Hematopoietic multipotent progenitor cell (in vitro differentiated cells): ENCODE measurements around the gene ABO. TPM values are rescaled to one million over a fixed set of nuclear protein-coding genes. Genes with fewer than 3 reads are reported as not detected.
"Not testable (repeated sequence)": the region's sequence is repeated elsewhere in the genome, so short reads cannot be mapped to it uniquely, and the experiment has no call there.

Experiments
- DNase-seq, 3 donors: peaks; one replicate each; pipeline ENCODE4 v3.0.0-alpha.2; 2011 to 2015; ENCODE audit warnings: low read depth in 2 of 3, low spot score in 2 of 3
- total RNA-seq: library from RNA; depleted of rRNA; stranded (reverse); fragments of >200 nt; gene quantifications from one replicate; pipeline ENCODE4 v1.2.3, GENCODE V29; 2012

ABO gene
- total RNA-seq, 1 donor, result 26.7 TPM

DNA sequence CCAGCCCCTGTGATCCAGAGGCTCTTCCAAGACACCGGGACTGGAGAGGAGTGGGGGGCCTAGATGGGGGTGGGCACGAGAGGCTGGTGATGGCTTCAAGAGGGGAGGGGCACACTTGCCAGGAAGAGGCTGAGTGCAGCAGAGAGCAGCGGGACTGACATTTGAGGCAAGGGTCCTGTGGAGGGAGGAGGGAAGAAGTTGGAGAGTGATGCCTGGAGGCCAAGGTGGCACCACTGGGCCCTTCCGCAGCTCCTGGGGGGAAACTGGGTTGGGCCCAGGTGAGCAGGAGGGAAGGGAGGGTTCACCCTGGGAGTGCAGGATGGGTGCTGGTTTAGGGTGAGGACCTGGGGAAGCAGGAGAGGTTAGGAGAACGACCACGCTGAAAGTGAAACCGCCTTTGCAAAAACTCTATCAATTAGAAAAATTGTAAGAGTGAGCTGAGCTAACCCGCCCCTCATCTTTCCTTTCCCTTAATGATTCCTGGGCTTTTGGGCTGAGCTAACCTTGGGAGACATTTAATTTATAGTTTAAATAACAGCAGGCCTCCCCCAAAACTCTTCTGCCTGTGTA lies 26.2 kb downstream of the ABO start:
- DNase-seq, result no peak

DNA sequence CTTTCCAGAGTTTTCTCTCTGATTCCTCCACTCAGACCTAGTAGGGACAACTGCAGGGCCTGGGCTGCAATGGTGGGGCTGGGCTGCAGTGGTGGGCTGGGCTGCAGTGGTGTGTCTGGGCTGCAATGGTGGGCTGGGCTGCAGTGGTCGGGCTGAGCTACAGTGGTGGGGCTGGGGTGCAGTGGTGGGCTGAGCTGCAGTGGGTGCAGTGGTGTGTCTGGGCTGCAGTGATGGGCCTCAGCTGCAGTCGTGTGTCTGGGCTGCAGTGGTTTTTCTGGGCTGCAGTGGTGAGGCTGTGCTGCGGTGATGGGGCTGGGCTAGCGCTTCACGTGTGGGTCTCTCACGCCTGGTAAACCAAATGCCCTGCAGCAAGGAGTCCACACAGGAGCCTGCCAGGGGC lies 27.4 kb downstream of the ABO start:
- no peak for DNase-seq

DNA sequence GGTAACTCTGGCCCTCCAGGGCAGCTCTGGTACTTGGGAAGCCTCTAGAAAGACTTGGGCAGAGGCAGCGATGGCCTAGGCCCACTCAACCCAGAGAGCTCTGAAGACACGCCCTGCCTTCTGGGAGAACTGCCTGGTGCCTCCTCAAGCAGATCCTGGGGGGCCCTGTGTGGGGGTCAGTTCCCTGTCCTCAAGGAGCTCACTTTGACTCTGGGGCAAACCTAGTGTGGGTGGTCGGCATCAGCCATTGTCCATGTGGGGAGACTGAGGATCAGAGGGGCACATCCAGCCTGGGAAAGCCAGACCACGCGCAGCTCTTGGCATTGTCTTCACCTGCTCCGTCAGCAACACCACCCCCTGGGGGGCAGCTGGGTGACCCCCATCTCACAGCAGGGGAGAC lies 28.0 kb downstream of the ABO start:
- DNase-seq, result no peak

DNA sequence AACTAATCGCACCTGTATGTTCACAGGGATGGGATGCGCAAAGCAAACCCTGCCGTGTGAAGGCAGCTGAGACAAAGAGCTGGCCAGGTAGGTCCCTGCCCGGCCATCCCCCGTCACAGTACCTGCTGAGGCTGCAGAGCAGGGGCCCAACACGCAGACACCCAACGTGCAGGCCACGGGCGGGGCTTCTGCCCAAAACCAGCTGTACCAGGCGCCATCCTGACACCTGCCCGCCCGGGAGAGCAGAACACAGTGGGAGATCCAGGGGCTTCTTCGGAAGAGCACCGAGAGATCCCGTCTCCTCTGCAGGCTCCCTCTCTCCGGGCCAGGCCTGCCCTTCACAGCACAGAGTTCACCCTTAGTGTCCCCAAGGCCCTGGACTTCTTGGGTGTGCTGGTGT lies 28.4 kb downstream of the ABO start:
- no peak for DNase-seq

DNA sequence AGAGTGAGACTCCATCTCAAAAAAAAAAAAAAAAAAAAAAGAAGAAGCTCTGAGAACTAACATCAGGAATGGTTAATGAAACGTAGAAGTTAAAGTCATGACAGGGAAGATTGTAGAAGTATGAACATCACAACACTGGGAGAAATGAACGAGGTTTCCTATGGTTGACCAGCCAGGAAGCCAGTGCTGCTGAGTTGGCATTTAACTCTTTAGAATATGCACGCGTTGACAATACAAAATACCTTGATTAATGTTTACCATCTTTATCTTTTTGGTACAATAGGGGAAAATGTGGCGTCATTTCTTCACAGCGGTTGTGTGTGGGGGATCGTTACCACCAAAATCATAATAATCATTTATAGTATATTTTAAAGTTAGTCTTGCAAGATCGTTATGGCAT lies 32.0 kb downstream of the ABO start:
- peak in 2 of 3 donors; percentile 24 to 58 for DNase-seq

DNA sequence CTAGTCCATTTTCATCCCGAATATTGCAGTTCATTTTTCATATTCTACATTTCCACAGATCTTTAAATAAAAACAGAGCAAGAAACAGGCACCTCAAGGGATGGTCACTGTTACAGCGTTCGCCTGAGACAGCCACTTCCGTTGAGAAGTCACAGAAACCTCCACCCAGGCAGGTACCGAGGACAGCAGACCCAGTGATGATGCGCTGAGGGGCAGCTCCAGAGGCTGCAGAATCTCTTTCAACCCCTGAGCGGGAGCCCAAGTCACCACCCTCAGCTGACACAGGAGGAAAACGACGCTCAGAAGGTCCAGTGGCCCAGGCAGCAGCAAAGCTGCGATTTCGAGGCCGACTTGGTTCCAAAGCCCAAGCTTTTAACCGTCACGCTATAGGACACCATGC lies 32.8 kb downstream of the ABO start:
- DNase-seq, result no peak

DNA sequence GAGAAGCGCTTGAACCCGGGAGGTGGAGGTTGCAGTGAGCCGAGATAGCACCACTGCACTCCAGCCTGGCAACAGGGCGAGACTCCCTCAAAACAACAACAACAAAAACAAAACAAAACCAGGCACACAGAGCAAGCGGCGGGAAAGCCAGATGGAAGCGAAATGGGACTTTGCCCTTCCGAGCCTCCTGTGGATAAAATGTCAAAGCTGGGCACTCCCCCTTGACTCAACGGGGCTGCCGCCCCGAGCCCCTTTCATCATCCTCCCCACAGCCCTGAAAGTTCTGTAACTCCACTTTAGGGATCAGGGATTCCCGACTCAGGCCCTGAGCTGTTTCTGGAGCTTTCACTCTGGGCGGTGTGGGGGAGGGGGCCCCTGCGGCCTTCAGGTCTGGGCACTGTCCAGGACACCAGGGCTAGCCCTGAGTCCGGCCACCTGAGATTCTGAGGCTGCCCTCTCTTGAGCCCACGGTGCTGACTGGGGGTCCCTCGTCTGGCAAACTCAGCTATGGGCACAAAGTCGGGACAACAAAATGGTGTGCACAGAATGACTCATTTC lies 35.4 kb downstream of the ABO start:
- no peak for DNase-seq

DNA sequence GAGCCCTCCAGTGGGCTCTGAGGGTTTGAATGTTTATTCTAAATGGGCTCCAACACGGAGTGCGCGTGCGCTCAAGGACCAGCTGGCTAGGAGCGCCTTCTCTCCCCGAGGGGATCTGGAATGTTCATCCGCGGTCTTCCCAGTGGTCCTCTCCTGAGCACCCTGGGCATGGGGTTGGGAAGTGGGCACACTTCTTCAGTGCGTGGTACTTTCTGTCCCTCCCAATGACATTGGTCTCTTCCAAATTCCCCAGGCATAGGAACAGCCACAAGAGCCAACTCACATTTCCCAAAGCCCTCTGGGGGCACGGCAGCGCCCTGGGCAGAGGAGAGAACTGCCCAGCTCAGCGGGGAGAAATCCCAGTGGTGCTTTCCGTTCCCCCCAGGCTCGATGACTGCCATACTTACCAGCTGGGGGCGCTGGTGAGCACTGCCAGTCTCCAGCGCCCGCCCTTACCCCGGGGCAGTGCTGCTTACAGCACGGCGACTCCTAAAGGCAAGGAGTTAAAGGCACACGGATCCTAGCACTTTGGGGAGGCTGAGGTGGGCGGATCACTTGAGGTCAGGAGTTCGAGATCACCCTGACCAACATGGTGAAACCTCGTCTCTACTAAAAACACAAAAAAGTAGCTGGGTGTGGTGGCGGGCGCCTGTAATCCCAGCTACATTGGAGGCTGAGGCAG lies 36.0 kb downstream of the ABO start:
- peak; percentile 42 to 90 (median 89) for DNase-seq

DNA sequence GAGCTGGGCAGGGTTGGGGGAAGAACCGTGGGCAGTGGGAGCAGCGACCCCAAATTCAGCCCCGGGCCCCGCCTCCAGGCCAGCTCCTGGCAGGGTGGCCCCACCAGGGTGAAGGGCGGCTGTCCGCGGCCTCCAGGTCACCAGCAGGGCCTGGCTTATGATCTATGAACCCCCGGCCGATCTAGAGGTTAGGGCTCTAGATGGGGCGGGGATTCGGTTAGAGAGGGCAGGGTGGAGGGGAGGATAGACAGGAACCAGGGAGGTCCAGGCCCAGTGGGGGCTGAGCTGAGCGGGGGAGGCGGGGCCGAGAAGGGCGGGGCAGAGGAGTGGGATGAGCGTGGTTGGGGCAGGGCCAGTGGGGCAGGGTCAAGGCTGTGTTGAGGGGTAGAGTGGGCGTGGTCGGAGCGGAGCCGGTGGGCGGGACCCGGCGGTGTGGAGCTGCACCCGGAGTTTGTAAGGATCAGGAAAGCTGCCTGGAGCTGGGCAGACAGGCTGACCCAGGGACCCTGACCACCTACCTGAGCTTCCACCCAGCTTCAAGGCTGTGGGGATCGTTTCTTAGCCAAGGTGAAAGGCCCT lies 36.6 kb downstream of the ABO start:
- peak in 2 of 3 donors; percentile 91 to 92 for DNase-seq

DNA sequence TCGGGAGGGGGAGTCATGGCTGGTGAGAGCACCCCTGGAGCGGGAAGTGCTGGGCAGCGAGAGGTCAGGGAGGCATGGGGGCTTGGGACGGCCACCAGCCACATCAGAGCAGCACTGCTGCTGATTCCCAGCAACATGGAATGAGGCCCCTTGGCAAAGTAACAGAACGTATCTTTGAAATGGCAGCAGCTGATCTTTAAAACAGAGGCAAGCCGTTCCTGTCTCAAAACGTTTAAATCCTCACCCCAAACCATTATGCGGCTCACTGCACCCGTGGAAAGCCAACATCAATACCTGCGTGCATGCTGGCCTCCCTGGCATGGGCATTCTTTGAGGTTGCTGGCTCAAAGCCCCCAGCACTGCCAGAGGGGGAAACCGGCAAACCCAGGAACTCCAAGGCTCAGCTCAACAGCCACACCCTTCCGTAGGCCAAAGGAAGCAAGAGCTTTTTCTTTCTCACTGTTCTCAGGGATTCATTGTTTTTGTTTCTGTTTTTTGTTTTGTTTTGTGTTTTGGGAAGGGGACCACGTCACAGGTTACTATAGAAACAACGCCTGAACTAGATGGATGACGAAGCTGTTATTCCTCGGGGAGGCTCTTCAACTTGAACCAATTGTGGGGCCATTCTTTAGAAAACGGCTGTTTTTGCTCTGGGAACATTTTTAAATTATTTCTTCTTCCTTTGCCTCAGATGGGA lies 37.8 kb downstream of the ABO start:
- no peak for DNase-seq

DNA sequence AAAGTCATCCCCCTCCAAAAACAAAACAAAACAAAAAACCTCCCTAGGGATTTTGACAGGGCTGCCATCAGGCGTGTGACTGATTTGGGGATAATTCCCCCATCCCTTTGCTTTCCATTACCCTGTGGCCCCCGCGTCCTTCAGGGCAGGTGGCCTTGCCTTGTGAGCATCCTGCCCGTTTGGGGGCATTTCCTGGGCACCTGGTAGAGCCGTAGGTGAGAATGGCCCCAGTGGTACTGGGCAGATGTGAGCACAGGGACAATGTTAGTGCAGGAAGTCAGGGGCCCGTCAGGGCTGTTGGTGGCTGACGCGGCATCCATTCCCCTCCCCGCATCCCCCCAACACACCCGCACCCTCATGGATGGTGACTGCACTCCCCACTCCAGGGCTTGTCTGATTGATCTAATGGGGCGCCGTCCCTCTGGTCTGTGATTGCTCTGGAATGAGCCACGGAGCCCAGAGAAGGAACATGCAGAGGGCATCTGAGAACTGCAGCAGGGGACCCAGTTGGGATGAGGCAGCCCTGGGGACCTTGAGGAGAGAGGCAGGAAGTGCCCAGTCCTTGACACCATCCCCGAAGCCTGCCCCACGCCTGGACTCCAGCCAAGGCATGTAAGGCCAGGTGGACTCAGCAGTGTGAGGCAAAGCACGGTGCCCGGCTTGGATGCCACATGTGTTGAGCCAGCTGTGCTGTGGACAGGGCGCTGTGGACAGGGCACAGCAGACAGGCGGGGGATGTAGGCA lies 38.5 kb downstream of the ABO start:
- DNase-seq, result not testable (repeated sequence)

DNA sequence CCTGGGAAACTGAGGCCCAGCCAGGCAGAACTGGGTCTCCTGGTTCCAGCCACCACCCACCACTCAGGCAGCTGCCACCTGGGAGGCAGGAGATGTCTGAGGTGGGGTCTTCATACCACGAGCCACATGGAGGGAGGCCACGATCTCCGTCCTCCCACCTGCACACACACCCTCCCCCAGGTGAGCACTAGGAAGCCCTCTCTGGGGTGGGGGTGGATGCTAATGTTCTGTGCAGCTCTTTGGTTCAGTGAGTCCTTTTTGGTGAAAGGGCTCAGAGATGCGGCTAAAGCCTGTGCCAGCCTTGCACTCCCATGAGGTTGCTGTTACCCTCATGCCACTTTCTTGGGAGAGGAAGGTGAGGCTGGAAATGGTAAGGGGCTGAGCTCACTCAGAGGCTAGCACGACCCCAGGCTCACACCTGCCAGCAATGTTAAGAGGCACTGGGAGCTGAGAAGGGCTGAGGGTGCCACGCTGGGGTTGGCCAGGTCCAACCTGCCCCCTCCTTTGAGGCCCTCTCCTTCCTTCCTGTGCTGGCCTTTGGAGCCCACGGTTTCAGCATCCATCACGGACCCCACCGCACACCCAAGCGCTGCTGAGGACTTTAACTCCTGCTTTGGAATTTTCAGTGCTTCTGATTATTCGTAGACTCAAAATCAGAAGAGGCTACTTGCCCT lies 39.3 kb downstream of the ABO start:
- no peak for DNase-seq

DNA sequence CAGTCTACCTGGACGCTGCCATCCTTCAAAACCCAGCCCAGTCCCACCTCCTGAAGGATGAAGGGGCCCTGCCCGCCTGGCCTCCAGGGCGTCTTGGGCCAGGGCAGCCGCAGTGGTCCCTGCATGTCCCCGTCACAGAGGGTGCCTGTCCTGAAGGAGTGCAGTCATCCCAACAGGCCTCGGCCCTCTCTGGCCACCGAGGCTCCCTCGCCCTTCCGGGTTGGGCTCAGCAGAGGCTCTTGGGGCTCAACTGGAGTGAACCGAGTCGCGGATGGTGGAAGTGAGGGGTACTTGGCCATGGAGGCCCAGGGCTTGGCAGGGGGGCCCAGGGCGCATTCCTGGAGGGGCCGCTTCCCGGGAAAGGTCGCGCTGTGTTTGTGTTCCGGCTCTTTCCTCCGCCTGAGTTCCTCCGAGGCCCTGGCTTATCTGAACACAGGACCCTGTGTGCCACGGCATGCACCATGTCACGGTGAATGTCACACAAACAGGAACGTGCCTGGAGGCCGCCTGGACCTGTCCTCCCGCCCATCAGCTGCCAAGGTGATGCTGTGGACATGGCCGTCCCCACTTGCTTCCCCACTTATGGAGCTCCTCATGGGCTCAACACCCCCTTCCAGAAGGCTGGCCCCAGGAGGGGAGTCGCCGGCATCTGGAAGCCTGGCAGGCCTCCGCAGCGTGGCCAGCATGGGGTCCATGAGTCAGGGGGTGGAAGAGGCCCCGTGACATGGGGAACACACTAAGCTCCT lies 40.3 kb downstream of the ABO start:
- DNase-seq, result no peak

DNA sequence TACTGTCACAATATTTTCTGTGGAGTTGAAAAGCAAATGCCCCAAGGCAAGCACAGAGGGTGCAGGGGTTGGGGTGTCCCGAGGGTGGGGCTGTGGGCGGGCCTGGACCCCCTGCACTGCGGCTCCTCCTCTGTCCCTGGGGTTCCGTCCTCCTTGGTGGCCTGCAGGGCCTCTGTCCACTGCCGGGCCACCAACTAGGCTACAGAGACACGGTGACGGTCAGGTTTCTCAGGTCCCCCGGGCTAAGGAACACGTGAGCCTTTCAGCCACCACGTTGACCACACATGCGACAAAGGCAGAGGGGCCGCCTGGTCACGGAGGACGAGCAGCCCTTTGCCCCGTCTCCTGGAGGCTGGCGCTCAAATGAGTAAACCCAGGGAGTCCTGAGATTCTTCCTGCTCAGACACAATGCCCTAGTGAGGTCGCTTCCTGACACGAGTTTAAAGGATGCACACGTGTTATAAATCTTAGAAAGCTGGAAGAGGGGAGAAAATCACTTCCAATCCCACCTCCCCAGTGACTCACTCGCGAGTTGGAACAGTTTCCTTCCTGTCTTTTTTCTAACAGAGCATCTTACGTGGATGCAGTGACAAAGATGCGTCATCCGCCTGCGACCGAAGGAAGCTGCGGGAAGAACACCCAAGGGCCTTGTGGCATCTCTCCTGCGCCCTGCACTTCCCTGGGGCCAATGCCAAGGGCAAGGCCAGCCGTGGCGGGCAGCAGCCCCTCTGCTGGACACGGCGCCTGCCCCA lies 41.1 kb downstream of the ABO start:
- no peak for DNase-seq

DNA sequence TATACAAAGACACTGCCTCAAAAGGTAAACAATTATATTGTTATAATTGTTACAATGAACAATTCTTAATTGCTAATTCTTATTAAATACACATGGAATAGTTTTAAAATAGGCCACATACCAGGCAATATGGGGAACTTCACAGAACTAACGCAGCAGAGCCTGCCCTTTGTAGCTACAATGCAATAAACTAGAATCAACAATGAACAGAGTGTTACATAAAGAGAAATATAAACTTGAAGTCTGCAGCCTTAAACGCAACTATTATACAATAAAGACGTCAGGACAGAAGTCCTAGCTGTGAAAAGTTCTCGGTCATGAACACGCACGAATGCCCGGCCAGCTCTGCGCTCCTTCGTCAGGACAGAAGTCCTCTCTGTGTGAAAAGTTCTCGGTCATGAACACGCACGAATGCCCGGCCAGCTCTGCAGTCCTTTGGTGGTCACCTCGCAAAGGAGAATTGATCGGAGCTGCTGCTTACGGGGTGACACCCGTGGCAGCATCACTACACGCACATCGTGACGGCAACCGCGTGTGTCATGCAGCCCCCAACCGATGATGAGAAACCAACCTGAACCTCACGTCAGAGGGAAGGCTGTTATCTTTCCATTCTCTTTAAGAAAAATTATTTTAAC lies 43.0 kb downstream of the ABO start:
- DNase-seq, result not testable (repeated sequence)

DNA sequence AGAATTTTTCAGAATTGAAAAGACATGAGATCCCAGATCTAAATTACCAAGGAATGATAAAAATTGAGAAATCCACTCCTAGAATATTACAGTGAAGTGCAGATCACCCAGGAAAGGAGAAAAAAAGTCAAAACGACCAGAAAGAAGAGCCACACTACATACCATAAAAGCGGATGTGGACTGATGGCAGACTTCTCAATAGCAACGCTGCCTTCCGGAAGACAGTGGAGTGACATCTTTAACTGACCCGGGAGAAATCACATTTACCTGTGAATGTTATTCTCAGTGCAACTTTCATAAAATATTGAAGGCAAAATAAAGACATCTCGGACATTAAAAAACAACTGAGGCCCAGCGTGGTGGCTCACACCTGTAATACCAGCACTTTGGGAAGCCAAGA lies 44.5 kb downstream of the ABO start:
- not testable (repeated sequence) for DNase-seq

DNA sequence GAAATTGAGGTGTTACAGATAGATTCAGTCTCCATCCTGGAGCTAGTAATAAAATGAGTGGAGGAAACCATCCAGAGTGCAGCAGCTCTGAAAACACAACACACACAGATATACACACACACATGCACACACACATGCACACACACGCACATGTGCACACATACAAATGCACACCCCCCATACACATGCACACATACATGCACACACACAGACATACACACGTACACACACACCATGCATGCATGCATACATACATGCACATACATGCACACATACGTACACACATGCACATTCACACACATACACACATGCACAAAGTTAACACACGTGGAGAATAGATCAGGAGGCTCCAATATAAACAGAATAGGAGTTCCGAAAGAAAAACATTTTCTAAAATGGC lies 44.9 kb downstream of the ABO start:
- DNase-seq, result no peak

DNA sequence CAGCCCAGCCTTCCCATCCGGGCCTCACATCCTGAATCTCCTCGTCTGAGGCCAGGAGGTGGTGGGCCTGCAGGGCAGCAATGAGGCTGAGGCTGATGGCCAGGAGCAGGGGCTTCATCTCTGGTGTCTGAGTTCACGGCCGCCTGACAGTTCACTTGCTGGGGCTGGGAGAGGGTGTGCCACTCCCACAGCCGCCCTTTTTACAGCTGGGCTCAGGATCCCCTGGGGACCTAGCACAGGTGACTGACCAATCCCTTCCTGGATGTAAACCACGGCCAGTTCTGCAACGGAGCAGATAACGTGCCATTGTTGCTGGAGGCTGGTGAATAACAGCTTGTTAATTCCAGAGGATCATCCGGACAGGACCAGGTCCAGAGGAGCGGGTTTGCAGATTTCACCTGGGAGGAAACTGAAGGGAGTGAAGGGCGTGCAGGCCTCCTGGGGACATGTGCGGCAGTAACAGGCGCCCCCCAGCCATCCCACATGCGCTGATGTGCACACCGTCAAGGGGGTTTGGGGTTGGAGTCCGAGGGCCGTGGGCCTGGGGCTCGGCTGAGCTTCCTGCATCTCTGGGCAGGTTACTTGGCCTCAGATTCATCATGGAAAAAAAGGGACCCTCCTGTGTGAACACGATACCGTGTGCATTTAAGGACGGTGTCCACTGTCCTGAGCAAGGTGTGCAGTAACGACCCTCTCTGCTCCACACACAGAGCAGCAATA lies 46.4 kb downstream of the ABO start:
- not testable (repeated sequence) for DNase-seq
